ENCODE data around the gene PURA. TPM values are rescaled to one million over a fixed set of nuclear protein-coding genes. Genes with fewer than 3 reads are reported as not detected.

Gene PURA
- 4.8 to 6.5 TPM (median 5.3 TPM) in 5 replicates for total RNA-seq (2022; extraction: Qiagen RNA extraction)

DNA sequence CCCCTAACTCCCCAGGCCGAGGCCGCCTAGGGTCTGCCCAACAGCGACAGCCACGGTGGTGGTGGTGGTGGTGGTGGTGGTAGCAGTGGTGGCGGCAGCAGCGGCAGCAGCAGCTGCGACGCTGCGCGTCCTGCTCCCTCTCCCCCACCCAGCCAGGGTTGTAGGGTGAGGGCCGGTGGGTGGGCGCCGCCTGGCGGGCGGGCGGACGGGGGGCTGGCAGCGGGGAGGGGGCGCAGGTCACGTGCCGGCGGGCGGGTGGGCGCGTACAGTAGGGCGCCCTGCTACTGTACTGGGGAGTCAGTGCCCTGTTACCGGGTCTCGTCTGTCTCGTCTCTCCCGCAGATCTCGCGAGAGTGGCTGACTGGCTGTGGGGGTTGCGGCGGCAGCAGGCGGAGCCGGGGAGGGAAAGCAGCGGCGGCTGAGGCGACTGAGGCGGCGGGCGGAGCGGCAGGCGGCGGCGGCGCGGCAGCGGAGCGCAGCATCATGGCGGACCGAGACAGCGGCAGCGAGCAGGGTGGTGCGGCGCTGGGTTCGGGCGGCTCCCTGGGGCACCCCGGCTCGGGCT is at the start of gene PURA:
TSS of gene PURA (plus strand) at position 411 of the 565 bp plus-strand sequence. CDS start at position 484, 73 bp downstream.

GRCh38 chr5:140125637-140126036 is 11.7 kb downstream of the PURA start, which contains the start of gene IGIP:
TSS of gene IGIP (plus strand) at chr5:140125937. CDS start at chr5:140128477, 2,540 bp downstream.

GRCh38 chr5:140174465-140175366 is 60.8 kb downstream of the PURA start, which contains the start of gene CYSTM1:
TSS of gene CYSTM1 (plus strand) at chr5:140175188. CDS start at chr5:140194466, 19,278 bp downstream.

Other genes starting within 250 kb of the PURA start
- 1.8 to 2.5 TPM (median 2.1 TPM) in 5 replicates for gene NRG2, start 70.8 kb upstream of the PURA start, total RNA-seq (2022; extraction: Qiagen RNA extraction)
- 0.72 to 1.0 TPM (median 0.89 TPM) in 5 replicates for gene IGIP, start 11.8 kb downstream of the PURA start, total RNA-seq (2022; extraction: Qiagen RNA extraction)
- gene CYSTM1, start 61.1 kb downstream of the PURA start, total RNA-seq (2022; extraction: Qiagen RNA extraction): 160 to 243 TPM (median 182 TPM) in 5 replicates
- 86.1 to 120 TPM (median 90.6 TPM) in 5 replicates for gene PFDN1, start 189.0 kb downstream of the PURA start, total RNA-seq (2022; extraction: Qiagen RNA extraction)
- 5.7 to 7.7 TPM (median 6.5 TPM) in 5 replicates for gene HBEGF, start 232.5 kb downstream of the PURA start, total RNA-seq (2022; extraction: Qiagen RNA extraction)
- gene SLC4A9, start 246.1 kb downstream of the PURA start, total RNA-seq (2022; extraction: Qiagen RNA extraction): 0.02 to 0.03 TPM in 2 of 5 replicates, not detected in the others